Mesendoderm (in vitro differentiated cells): Measurements from ENCODE around the gene MFN1.

Source experiments
- DNase-seq: peaks from one replicate; pipeline ENCODE4 v3.0.0; 2013
- H2AK5ac ChIP-seq: 2 replicates; pipeline ENCODE4 v1.6.1; 2013; ENCODE audit warnings: low read length, inconsistent platforms
- H2BK120ac ChIP-seq: 2 replicates; pipeline ENCODE4 v1.6.1; 2013; ENCODE audit warnings: low read depth, mild to moderate bottlenecking, low read length, moderate library complexity, mixed read lengths
- H2BK15ac ChIP-seq: replicated peaks from 2 replicates; pipeline ENCODE4 v1.6.1; 2013; ENCODE audit warnings: low read depth, mild to moderate bottlenecking, moderate library complexity
- H2BK5ac ChIP-seq: 2 replicates; pipeline ENCODE4 v1.6.1; 2013; ENCODE audit warnings: low read length, inconsistent platforms
- H3K18ac ChIP-seq: 2 replicates; pipeline ENCODE4 v1.6.1; 2013; ENCODE audit warnings: mild to moderate bottlenecking, low read length, mixed read lengths
- H3K23ac ChIP-seq: one replicate; pipeline ENCODE4 v1.6.1; 2013; ENCODE audit warnings: low read length
- H3K27ac ChIP-seq: 2 replicates; pipeline ENCODE4 v1.5.1; 2013; ENCODE audit warnings: low read depth, mild to moderate bottlenecking, inconsistent platforms, low read length, moderate library complexity
- H3K27me3 ChIP-seq: 2 replicates; pipeline ENCODE4 v1.6.1; 2013; ENCODE audit warnings: low read length, control low read depth, mild to moderate bottlenecking, inconsistent platforms; ENCODE audit not compliant: insufficient read depth, poor library complexity
- H3K36me3 ChIP-seq: 2 replicates; pipeline ENCODE4 v1.6.1; 2013; ENCODE audit warnings: low read length, inconsistent platforms; ENCODE audit not compliant: control insufficient read depth, insufficient read depth
- H3K4ac ChIP-seq: one replicate; pipeline ENCODE4 v1.6.1; 2013; ENCODE audit warnings: low read depth, mild to moderate bottlenecking, low read length, moderate library complexity
- H3K4me1 ChIP-seq: 2 replicates; pipeline ENCODE4 v1.6.1; 2013; ENCODE audit warnings: low read depth, low read length, inconsistent platforms; ENCODE audit not compliant: control insufficient read depth
- H3K4me2 ChIP-seq: 2 replicates; pipeline ENCODE4 v1.6.1; 2013; ENCODE audit warnings: low read length
- H3K4me3 ChIP-seq: 2 replicates; pipeline ENCODE4 v1.5.1; 2013; ENCODE audit warnings: mild to moderate bottlenecking, low read length
- H3K56ac ChIP-seq: one replicate; pipeline ENCODE4 v1.6.1; 2013; ENCODE audit warnings: low read length
- H3K79me1 ChIP-seq: 2 replicates; pipeline ENCODE4 v1.6.1; 2013; ENCODE audit warnings: low read length, inconsistent platforms
- H3K79me2 ChIP-seq: 2 replicates; pipeline ENCODE4 v1.6.1; 2013; ENCODE audit warnings: mild to moderate bottlenecking, low read length; ENCODE audit not compliant: control insufficient read depth, insufficient read depth
- H3K9ac ChIP-seq: 2 replicates; pipeline ENCODE4 v1.6.1; 2013; ENCODE audit warnings: low read length, inconsistent platforms
- H4K5ac ChIP-seq: one replicate; pipeline ENCODE4 v1.6.1; 2013; ENCODE audit warnings: low read length
- H4K8ac ChIP-seq: one replicate; pipeline ENCODE4 v1.6.1; 2013; ENCODE audit warnings: low read depth, mild to moderate bottlenecking, control low read depth, low read length, moderate library complexity
- WGBS: extraction: QIAGEN DNeasy Blood & Tissue Kit; methylation state at CpG from one replicate; pipeline ENCODE4 v1.1.7; 2013; ENCODE audit warnings: low lambda C conversion rate, missing lambda C conversion rate; ENCODE audit not compliant: insufficient coverage; ENCODE audit errors: extremely low coverage; 5-methylcytosine and 5-hydroxymethylcytosine counted together

Gene MFN1

DNA sequence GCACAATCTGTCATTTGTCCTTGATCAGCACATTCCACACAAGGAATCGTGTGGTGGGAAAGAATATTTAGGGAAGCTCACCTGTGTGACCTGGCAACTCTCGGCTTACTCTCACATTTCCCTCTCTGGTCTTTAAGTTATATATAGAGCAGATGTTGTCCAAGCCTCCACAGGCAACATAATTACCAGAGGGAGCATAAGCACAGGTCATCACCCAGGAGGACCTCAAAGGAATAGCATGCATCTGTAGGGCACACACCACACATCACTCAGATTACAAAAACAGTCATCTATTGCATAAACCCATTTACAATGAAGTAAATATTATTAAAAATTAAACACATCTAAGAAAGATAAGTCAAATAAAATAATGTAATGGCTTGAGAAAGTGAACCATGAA is 67.3 kb downstream of the MFN1 start:
- no peak overlapping the region for H2BK15ac ChIP-seq
- H3K18ac ChIP-seq: no peak overlapping the region
- no peak overlapping the region for H3K56ac ChIP-seq
- no peaks in the 10 kb centered on the region for H3K4me1 ChIP-seq
- H3K79me2 ChIP-seq: no peaks in the 10 kb centered on the region
- no peak overlapping the region for H3K23ac ChIP-seq
- H4K5ac ChIP-seq: no peak overlapping the region
- H3K4me3 ChIP-seq: no peak overlapping the region
- no peak overlapping the region for H2AK5ac ChIP-seq
- H2BK5ac ChIP-seq: no peak overlapping the region
- H4K8ac ChIP-seq: no peak overlapping the region
- peaks cover 1% of the 10 kb centered on the region for H3K36me3 ChIP-seq
- no CpG with 5 or more reads among the region's 2 CpGs for WGBS
- H3K27me3 ChIP-seq: no peaks in the 10 kb centered on the region
- H2BK120ac ChIP-seq: no peak overlapping the region
- H3K27ac ChIP-seq: no peak overlapping the region
- H3K4me2 ChIP-seq: no peak overlapping the region
- no peak overlapping the region for H3K9ac ChIP-seq
- H3K79me1 ChIP-seq: no peaks in the 10 kb centered on the region
- H3K4ac ChIP-seq: no peak overlapping the region
- no peak for DNase-seq

DNA sequence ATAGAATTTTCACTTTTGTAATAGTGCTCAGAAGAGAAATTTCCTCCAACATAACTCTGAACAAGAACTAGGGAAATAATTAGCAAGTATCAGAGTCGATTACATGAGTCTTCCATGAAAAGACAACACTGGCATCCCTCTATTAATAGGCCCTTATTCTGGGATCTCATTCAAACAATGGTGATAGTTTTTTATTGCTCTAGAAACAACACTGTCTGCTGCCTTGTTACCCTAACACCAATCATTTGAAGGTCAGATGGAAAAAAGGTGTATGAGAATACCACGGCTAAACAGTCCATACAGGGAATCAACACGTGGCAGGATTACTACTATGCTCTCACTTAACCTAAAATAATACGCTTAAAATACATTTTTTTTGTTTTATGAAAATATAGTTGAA is 67.9 kb downstream of the MFN1 start:
- Histone ChIP-seq H3K4me1 (no peaks in the 10 kb centered on the region), H2BK120ac (no peak overlapping the region), H3K23ac (no peak overlapping the region), H3K4ac (no peak overlapping the region), H4K8ac (no peak overlapping the region), H3K79me1 (no peaks in the 10 kb centered on the region), H3K36me3 (peaks cover 1% of the 10 kb centered on the region), H3K56ac (no peak overlapping the region), H3K18ac (no peak overlapping the region), H4K5ac (no peak overlapping the region), H3K4me2 (no peak overlapping the region), H3K79me2 (no peaks in the 10 kb centered on the region), H3K4me3 (no peak overlapping the region), H2AK5ac (no peak overlapping the region), H3K27me3 (no peaks in the 10 kb centered on the region), H2BK15ac (no peak overlapping the region), H2BK5ac (no peak overlapping the region), H3K9ac (no peak overlapping the region), H3K27ac (no peak overlapping the region)
- DNase-seq: no peak
- WGBS: no CpG with 5 or more reads among the region's 4 CpGs

DNA sequence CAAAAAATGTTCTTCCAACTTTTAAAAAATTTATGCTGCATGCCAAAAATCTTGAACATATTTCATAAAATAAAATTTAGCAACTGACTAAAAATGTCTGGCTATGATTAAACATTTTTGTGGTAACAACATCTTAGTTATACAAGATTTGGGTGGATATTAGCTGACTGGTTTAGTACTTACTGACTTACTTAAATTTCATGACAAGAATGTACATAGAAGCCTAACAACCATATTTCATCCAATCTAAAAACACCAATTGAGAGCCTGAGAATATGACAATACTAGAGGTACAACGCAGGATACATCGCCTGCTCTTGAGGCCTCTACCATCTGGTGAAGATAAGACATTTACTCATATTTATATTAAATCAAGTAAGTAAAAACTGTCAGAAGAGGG is 69.2 kb downstream of the MFN1 start:
- H3K4me3 ChIP-seq: no peak overlapping the region
- H3K79me1 ChIP-seq: no peaks in the 10 kb centered on the region
- no peak overlapping the region for H2AK5ac ChIP-seq
- H3K27ac ChIP-seq: no peak overlapping the region
- H3K27me3 ChIP-seq: no peaks in the 10 kb centered on the region
- H3K4me2 ChIP-seq: no peak overlapping the region
- H4K5ac ChIP-seq: no peak overlapping the region
- H2BK120ac ChIP-seq: no peak overlapping the region
- no peak overlapping the region for H3K18ac ChIP-seq
- H3K9ac ChIP-seq: no peak overlapping the region
- H3K56ac ChIP-seq: no peak overlapping the region
- no peak overlapping the region for H2BK5ac ChIP-seq
- no peaks in the 10 kb centered on the region for H3K4me1 ChIP-seq
- no peak overlapping the region for H3K4ac ChIP-seq
- H4K8ac ChIP-seq: no peak overlapping the region
- no peak overlapping the region for H3K23ac ChIP-seq
- no peak overlapping the region for H2BK15ac ChIP-seq
- WGBS: no CpG with 5 or more reads among the region's 2 CpGs
- H3K36me3 ChIP-seq: peaks cover 1% of the 10 kb centered on the region
- H3K79me2 ChIP-seq: no peaks in the 10 kb centered on the region
- no peak for DNase-seq

GRCh38 chr3:179418610-179419009 is 71.1 kb downstream of the MFN1 start:
- Histone ChIP-seq H3K27me3 (no peaks in the 10 kb centered on the region), H3K79me2 (no peaks in the 10 kb centered on the region), H3K4me1 (no peaks in the 10 kb centered on the region), H3K4me2 (no peak overlapping the region), H3K79me1 (no peaks in the 10 kb centered on the region), H3K9ac (no peak overlapping the region), H4K5ac (no peak overlapping the region), H2BK120ac (no peak overlapping the region), H3K36me3 (peaks cover 1% of the 10 kb centered on the region), H2BK5ac (no peak overlapping the region), H3K27ac (no peak overlapping the region), H2AK5ac (no peak overlapping the region), H2BK15ac (no peak overlapping the region), H3K18ac (no peak overlapping the region), H3K4ac (no peak overlapping the region), H4K8ac (no peak overlapping the region), H3K56ac (no peak overlapping the region), H3K4me3 (no peak overlapping the region), H3K23ac (no peak overlapping the region)
- DNase-seq: no peak
- WGBS: no CpG with 5 or more reads among the region's 3 CpGs

DNA sequence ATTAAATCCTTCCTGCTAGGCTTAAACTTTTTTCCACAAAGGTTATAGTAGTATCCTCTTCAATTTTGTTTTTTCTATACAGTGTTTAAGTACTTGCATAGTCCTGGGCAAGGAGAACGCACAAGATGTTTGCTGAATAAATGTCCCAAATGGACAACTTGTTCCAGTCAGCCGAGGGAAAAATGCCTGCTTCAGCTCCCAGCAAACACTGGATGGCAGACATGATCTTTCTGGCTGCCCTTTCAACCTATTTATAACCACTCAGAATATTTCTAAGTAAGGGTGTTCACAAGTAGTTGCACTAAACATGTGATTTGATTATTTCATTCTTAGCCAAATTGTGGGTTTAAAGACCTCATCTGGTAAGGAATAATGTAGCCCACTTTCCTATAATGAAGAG is 74.0 kb downstream of the MFN1 start:
- Histone ChIP-seq H2BK15ac (no peak overlapping the region), H3K79me2 (no peaks in the 10 kb centered on the region), H3K4me1 (no peaks in the 10 kb centered on the region), H4K8ac (no peak overlapping the region), H3K23ac (no peak overlapping the region), H3K27me3 (no peaks in the 10 kb centered on the region), H3K36me3 (peaks cover 4% of the 10 kb centered on the region), H3K56ac (no peak overlapping the region), H3K4me2 (no peak overlapping the region), H3K18ac (no peak overlapping the region), H3K4me3 (no peak overlapping the region), H4K5ac (no peak overlapping the region), H3K4ac (no peak overlapping the region), H2BK5ac (no peak overlapping the region), H2BK120ac (no peak overlapping the region), H3K79me1 (no peaks in the 10 kb centered on the region), H3K9ac (no peak overlapping the region), H3K27ac (no peak overlapping the region), H2AK5ac (no peak overlapping the region)
- no CpG with 5 or more reads among the region's 2 CpGs for WGBS
- DNase-seq: peak; percentile 28

GRCh38 chr3:179425075-179425474 is 77.6 kb downstream of the MFN1 start:
- no peak overlapping the region for H2BK15ac ChIP-seq
- no peak overlapping the region for H3K4me2 ChIP-seq
- H3K79me2 ChIP-seq: peaks cover 23% of the 10 kb centered on the region
- H4K5ac ChIP-seq: no peak overlapping the region
- WGBS: no CpG with 5 or more reads among the region's 6 CpGs
- H3K27ac ChIP-seq: no peak overlapping the region
- H3K36me3 ChIP-seq: peaks cover 2% of the 10 kb centered on the region
- H3K4ac ChIP-seq: no peak overlapping the region
- no peaks in the 10 kb centered on the region for H3K27me3 ChIP-seq
- H2BK120ac ChIP-seq: no peak overlapping the region
- H3K4me3 ChIP-seq: no peak overlapping the region
- H3K79me1 ChIP-seq: peaks cover 20% of the 10 kb centered on the region
- H3K23ac ChIP-seq: no peak overlapping the region
- H2BK5ac ChIP-seq: no peak overlapping the region
- H3K18ac ChIP-seq: no peak overlapping the region
- no peak overlapping the region for H4K8ac ChIP-seq
- no peak overlapping the region for H3K56ac ChIP-seq
- no peak overlapping the region for H3K9ac ChIP-seq
- H3K4me1 ChIP-seq: peaks cover 2% of the 10 kb centered on the region
- H2AK5ac ChIP-seq: no peak overlapping the region
- DNase-seq: peak; percentile 35
